ENCODE data around the gene JCAD. TPM values are rescaled to one million over a fixed set of nuclear protein-coding genes. Genes with fewer than 3 reads are reported as not detected.

Gene JCAD
- total and polyA plus RNA-seq, 2 of the 8 experiments (the other 6 are each of a cell fraction or from before 2014, with no cell fraction given), result 0.56 to 5.2 TPM

DNA sequence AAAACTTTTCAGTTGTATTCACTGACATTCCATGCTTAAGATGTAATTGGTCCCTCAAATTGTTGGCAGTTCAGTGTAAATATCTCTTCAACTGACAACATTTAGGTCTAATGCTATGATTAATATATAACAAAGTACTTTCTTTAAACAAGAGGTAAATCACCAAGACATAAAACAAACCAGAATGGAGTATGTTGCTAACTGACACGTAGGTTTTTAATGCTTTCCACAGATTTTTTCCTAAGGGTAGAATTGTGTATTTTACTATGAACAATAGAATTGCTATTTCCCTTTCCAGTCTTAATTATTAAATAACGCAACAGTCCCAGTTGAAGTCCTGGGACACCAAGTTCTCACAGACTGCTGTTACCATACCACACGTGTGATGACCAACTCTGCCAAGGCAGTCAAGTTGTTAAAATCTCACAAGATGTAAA, 4.1 kb downstream of the JCAD start:
- no peak overlapping the region for H2BK12ac ChIP-seq (ENCODE audit: low read depth, low read length)
- DNase-seq (ENCODE audit: low read depth in 1 of 2, low spot score in 2 of 2), result no peak
- H3K9ac ChIP-seq (replicated peaks in 1 of 4; ENCODE audit: extremely low read depth in 1 of 4, low read depth in 3 of 4, low read length in 3 of 4), result no peak overlapping the region
- no peak overlapping the region for H2BK120ac ChIP-seq (replicated peaks; ENCODE audit: low read depth, low read length)
- no peak overlapping the region for H3K18ac ChIP-seq (ENCODE audit: extremely low read depth, low read length)
- H4K8ac ChIP-seq (ENCODE audit: extremely low read depth, insufficient read depth, low read length), result no peak overlapping the region
- H2AK5ac ChIP-seq (ENCODE audit: low read depth, low read length), result no peak overlapping the region
- no peak overlapping the region for H2AFZ ChIP-seq (ENCODE audit: low read length)
- 0 out of 8 replicates have a peak, but pooled peaks cover 0 to 3% (median 0%) of the 10 kb centered on the region in 4 experiments for H3K36me3 ChIP-seq (ENCODE audit: control insufficient read depth in 2 of 4, insufficient read depth in 4 of 4, low read length in 3 of 4)
- H3K14ac ChIP-seq (ENCODE audit: insufficient read length), result no peak overlapping the region
- FAIRE-seq, result no peak
- H3K23ac ChIP-seq (ENCODE audit: insufficient read length), result no peak overlapping the region
- no peak overlapping the region for H4K5ac ChIP-seq (ENCODE audit: insufficient read length, low read depth, low read length)
- no peak overlapping the region for H2BK5ac ChIP-seq (ENCODE audit: low read depth, low read length)
- H3K27ac ChIP-seq (ENCODE audit: low read depth, low read length), result no peak overlapping the region
- H2BK20ac ChIP-seq (ENCODE audit: low read length), result no peak overlapping the region
- H2BK15ac ChIP-seq (ENCODE audit: low read length), result no peak overlapping the region
- H4K20me1 ChIP-seq (replicated peaks in 1 of 2; ENCODE audit: control insufficient read depth in 1 of 2, insufficient read depth in 2 of 2, low read length in 2 of 2), result peaks cover 0 to 4% of the 10 kb centered on the region in 2 experiments
- WGBS, 2 experiments (ENCODE audit: extremely low coverage in 1 of 2, insufficient coverage in 1 of 2, insufficient read length in 1 of 2, insufficient replicate concordance in 2 of 2, low coverage in 1 of 2, low lambda C conversion rate in 2 of 2, missing lambda C conversion rate in 1 of 2), result 85% methylated on average over 3 of the region's 3 CpGs; no CpG with 5 or more reads in 1 of the 2 experiments
- peaks cover 5 to 21% (median 16%) of the 10 kb centered on the region in 4 experiments for H3K27me3 ChIP-seq (replicated peaks in 1 of 4; ENCODE audit: control insufficient read depth in 3 of 4, extremely low read depth in 1 of 4, insufficient read depth in 3 of 4, low read length in 3 of 4)
- H4K91ac ChIP-seq (replicated peaks; ENCODE audit: insufficient read length, low read length), result no peak overlapping the region
- TF ChIP-seq SRF (IDR thresholded peaks at IDR 0.05; ENCODE audit: low read depth, low read length), result no peak
- H3K4me1 ChIP-seq (replicated peaks in 1 of 4; ENCODE audit: control insufficient read depth in 3 of 4, insufficient read depth in 4 of 4, low read length in 3 of 4), result peaks cover 4 to 15% (median 14%) of the 10 kb centered on the region in 4 experiments
- no peaks in the 10 kb centered on the region for H3K9me3 ChIP-seq (ENCODE audit: insufficient read depth in 2 of 2, low read depth in 1 of 2, low read length in 1 of 2)
- POLR2A ChIA-PET (ENCODE audit: partially characterized antibody), result no interaction called here
- no peaks in the 10 kb centered on the region for H3K79me2 ChIP-seq (ENCODE audit: control insufficient read depth in 1 of 2, insufficient read depth in 2 of 2, low read length in 2 of 2)
- no peak overlapping the region for H3K56ac ChIP-seq (replicated peaks; ENCODE audit: insufficient read length, low read depth, low read length)
- H3K23me2 ChIP-seq (ENCODE audit: low read depth, low read length), result peaks cover 15% of the 10 kb centered on the region
- CTCF ChIA-PET (ENCODE audit: partially characterized antibody), result interaction anchor here (0.7 kb wide), 1 partner anchor 122 kb away, joined by 5 read pairs; no protein-coding TSS in a partner anchor
- no peak overlapping the region for H3K4me2 ChIP-seq (ENCODE audit: insufficient read depth in 1 of 2, low read depth in 2 of 2, low read length in 2 of 2)
- H3K79me1 ChIP-seq (ENCODE audit: low read depth, low read length), result no peaks in the 10 kb centered on the region
- no peak overlapping the region for H3K4me3 ChIP-seq (ENCODE audit: extremely low read depth in 1 of 4, insufficient read depth in 2 of 4, low read depth in 3 of 4, low read length in 4 of 4)
- no peak overlapping the region for H3K4ac ChIP-seq (replicated peaks; ENCODE audit: insufficient read length, low read depth, low read length)
